DND-41 (cell line): Measurements from ENCODE around the gene PGLYRP1.

Experiments used
- ATAC-seq: fragments of 200-7000 bp; cut with Tn5 transposase; 3 replicates; pipeline ENCODE4 v1.9.1; 2021; ENCODE audit warnings: low read depth; ENCODE audit not compliant: insufficient read depth
- DNase-seq: peaks from one replicate; pipeline ENCODE4 v3.0.0-alpha.2; 2020
- H2AFZ ChIP-seq: 2 replicates; pipeline ENCODE4 v1.6.0; 2012; ENCODE audit warnings: low read depth, low read length
- H3K27ac ChIP-seq: 2 replicates; pipeline ENCODE4 v1.5.1; 2012; ENCODE audit warnings: low read length, inconsistent platforms
- H3K27me3 ChIP-seq: fragments of 200-600 bp; sonication (generic); 2 replicates; pipeline ENCODE4 v1.6.0; 2012; ENCODE audit warnings: low read length, mild to moderate bottlenecking, inconsistent platforms; ENCODE audit not compliant: insufficient read depth, poor library complexity
- H3K36me3 ChIP-seq: 2 replicates; pipeline ENCODE4 v1.5.1; 2012; ENCODE audit warnings: low read length, inconsistent platforms; ENCODE audit not compliant: insufficient read depth
- H3K4me1 ChIP-seq: 2 replicates; pipeline ENCODE4 v1.5.1; 2012; ENCODE audit warnings: mild to moderate bottlenecking, low read length; ENCODE audit not compliant: insufficient read depth
- H3K4me2 ChIP-seq: 2 replicates; pipeline ENCODE4 v1.6.0; 2012; ENCODE audit warnings: mild to moderate bottlenecking, moderate library complexity, low read length, inconsistent platforms; ENCODE audit not compliant: insufficient read depth
- H3K4me3 ChIP-seq, 2 experiments: fragments of 200-600 bp in 1 of 2; shearing (Covaris generic) in 1 of 2; 2 replicates each; pipeline ENCODE4 v1.5.1; 2012 to 2016; ENCODE audit warnings: inconsistent platforms in 2 of 2, low read length in 2 of 2, mild to moderate bottlenecking in 2 of 2, low read depth in 1 of 2, moderate library complexity in 1 of 2
- H3K79me2 ChIP-seq: 2 replicates; pipeline ENCODE4 v1.6.0; 2012; ENCODE audit warnings: low read length, inconsistent platforms; ENCODE audit not compliant: insufficient read depth
- H3K9ac ChIP-seq: 2 replicates; pipeline ENCODE4 v1.6.0; 2012; ENCODE audit warnings: low read depth, mild to moderate bottlenecking, inconsistent platforms, low read length, moderate library complexity
- H3K9me3 ChIP-seq: 2 replicates; pipeline ENCODE4 v1.5.1; 2012; ENCODE audit warnings: low read length, moderate library complexity, mild to moderate bottlenecking, inconsistent platforms; ENCODE audit not compliant: insufficient read depth, severe bottlenecking
- H4K20me1 ChIP-seq: 2 replicates; pipeline ENCODE4 v1.6.0; 2012; ENCODE audit warnings: low read length; ENCODE audit not compliant: insufficient read depth
- EZH2 ChIP-seq: IDR thresholded peaks from 3 replicates; pipeline ENCODE4 v1.6.1; 2012; ENCODE audit warnings: borderline replicate concordance, low read depth, mild to moderate bottlenecking, moderate library complexity, low read length, inconsistent platforms; ENCODE audit not compliant: severe bottlenecking
- TF ChIP-seq, protein P1 (sequence below): IDR thresholded peaks from 2 replicates; pipeline ENCODE4 v1.5.1; 2012; ENCODE audit warnings: borderline replicate concordance, low read length, moderate library complexity, mild to moderate bottlenecking; ENCODE audit not compliant: poor library complexity, severe bottlenecking; ENCODE audit errors: extremely low read depth

Gene PGLYRP1

DNA sequence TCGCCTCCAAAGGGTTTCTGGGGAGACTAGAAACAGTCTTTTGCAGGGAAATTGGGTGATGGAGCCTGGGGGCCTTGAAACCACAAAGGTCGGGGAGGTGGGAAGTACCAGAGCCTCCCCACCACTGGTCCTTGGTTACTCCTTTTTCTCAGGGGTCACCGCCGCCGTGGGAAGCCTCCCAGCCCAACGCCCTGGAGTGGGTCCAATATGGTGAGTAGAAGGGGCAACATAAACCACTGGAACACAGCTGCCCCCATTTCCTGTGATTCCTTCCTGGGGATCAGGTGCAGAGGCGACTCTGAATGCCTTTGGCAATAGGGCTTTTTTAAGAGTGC is 5.8 kb downstream of the PGLYRP1 start:
- ATAC-seq (no peak), DNase-seq (no peak)
- Histone ChIP-seq H4K20me1 (no peaks in the 10 kb centered on the region; the same call in 1 of the 2 replicates), H3K9me3 (no peaks in the 10 kb centered on the region), H3K27me3 (no peaks in the 10 kb centered on the region), H3K4me1 (no peaks in the 10 kb centered on the region), H3K36me3 (peaks cover 23% of the 10 kb centered on the region), H3K27ac (no peak overlapping the region), H3K79me2 (no peaks in the 10 kb centered on the region), H3K4me3 (no peak overlapping the region), H3K9ac (no peak overlapping the region), H2AFZ (no peak overlapping the region), H3K4me2 (no peak overlapping the region)
- TF ChIP-seq, protein P1, sequence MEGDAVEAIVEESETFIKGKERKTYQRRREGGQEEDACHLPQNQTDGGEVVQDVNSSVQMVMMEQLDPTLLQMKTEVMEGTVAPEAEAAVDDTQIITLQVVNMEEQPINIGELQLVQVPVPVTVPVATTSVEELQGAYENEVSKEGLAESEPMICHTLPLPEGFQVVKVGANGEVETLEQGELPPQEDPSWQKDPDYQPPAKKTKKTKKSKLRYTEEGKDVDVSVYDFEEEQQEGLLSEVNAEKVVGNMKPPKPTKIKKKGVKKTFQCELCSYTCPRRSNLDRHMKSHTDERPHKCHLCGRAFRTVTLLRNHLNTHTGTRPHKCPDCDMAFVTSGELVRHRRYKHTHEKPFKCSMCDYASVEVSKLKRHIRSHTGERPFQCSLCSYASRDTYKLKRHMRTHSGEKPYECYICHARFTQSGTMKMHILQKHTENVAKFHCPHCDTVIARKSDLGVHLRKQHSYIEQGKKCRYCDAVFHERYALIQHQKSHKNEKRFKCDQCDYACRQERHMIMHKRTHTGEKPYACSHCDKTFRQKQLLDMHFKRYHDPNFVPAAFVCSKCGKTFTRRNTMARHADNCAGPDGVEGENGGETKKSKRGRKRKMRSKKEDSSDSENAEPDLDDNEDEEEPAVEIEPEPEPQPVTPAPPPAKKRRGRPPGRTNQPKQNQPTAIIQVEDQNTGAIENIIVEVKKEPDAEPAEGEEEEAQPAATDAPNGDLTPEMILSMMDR, result no peak
- TF ChIP-seq EZH2, result no peak

- Histone ChIP-seq H4K20me1 (no peaks in the 10 kb centered on the region; the same call in 1 of the 2 replicates), H3K27ac (no peak overlapping the region), H3K27me3 (no peaks in the 10 kb centered on the region), H3K36me3 (peaks cover 23% of the 10 kb centered on the region), H3K4me2 (no peak overlapping the region), H3K4me1 (no peaks in the 10 kb centered on the region), H3K79me2 (no peaks in the 10 kb centered on the region), H3K4me3 (no peak overlapping the region), H2AFZ (no peak overlapping the region), H3K9ac (no peak overlapping the region), H3K9me3 (no peaks in the 10 kb centered on the region)
- TF ChIP-seq EZH2, result no peak
- TF ChIP-seq, protein P1, result peak; percentile 61
- DNase-seq (peak; percentile 53), ATAC-seq (peak; percentile 55; the same call in 1 of the 3 replicates)
Observed at GRCh38 chr19:46016426-46017094, 6.3 kb downstream of the PGLYRP1 start.

- Histone ChIP-seq H3K27ac (no peak overlapping the region), H3K27me3 (no peaks in the 10 kb centered on the region), H3K4me3 (no peak overlapping the region), H3K79me2 (no peaks in the 10 kb centered on the region), H3K4me2 (no peak overlapping the region), H3K9ac (no peak overlapping the region), H3K4me1 (no peaks in the 10 kb centered on the region), H4K20me1 (no peaks in the 10 kb centered on the region; the same call in 1 of the 2 replicates), H3K9me3 (no peaks in the 10 kb centered on the region), H3K36me3 (peaks cover 23% of the 10 kb centered on the region), H2AFZ (no peak overlapping the region)
- TF ChIP-seq EZH2, result no peak
- TF ChIP-seq, protein P1, result no peak
- no peak for DNase-seq
- ATAC-seq, result no peak
Observed at GRCh38 chr19:46015687-46016425, 7.0 kb downstream of the PGLYRP1 start.
